HFF-Myc (cell line): ENCODE data around the gene NACA.
A peak's percentile ranks its signal among the peaks of the same experiment; 100 is the strongest.

Source experiments
- DNase-seq: peaks from one replicate; pipeline ENCODE4 v3.0.0-alpha.2; 2011; ENCODE audit warnings: low read depth; ENCODE audit errors: extremely low read depth
- H3K4me3 ChIP-seq: replicated peaks from 2 replicates; pipeline ENCODE4 v1.5.1; 2011; ENCODE audit warnings: low read depth, mild to moderate bottlenecking, control low read depth, low read length
- TF ChIP-seq, protein P1 (sequence below): IDR thresholded peaks from 2 replicates; pipeline ENCODE4 v1.5.1; 2012; ENCODE audit warnings: mild to moderate bottlenecking, low read depth, low read length, control low read depth; ENCODE audit errors: missing control alignments

Gene NACA

DNA sequence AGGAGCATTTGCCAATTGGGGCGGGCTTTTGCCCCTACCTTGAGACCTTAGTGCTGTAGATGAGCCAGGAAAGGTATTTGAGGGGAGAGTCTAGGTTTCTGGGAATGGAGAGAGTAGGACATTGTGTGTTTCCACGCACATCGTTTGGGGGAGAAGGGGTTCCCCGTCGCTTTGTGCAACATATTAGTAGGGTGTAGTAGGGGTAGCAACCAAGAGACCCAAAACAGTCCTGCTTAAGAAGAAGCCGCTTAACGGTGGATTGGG, 36.3 kb downstream of the NACA start:
- DNase-seq: no peak
- TF ChIP-seq, protein P1, sequence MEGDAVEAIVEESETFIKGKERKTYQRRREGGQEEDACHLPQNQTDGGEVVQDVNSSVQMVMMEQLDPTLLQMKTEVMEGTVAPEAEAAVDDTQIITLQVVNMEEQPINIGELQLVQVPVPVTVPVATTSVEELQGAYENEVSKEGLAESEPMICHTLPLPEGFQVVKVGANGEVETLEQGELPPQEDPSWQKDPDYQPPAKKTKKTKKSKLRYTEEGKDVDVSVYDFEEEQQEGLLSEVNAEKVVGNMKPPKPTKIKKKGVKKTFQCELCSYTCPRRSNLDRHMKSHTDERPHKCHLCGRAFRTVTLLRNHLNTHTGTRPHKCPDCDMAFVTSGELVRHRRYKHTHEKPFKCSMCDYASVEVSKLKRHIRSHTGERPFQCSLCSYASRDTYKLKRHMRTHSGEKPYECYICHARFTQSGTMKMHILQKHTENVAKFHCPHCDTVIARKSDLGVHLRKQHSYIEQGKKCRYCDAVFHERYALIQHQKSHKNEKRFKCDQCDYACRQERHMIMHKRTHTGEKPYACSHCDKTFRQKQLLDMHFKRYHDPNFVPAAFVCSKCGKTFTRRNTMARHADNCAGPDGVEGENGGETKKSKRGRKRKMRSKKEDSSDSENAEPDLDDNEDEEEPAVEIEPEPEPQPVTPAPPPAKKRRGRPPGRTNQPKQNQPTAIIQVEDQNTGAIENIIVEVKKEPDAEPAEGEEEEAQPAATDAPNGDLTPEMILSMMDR: no peak
- peak overlapping the region; percentile 97 for H3K4me3 ChIP-seq

DNA sequence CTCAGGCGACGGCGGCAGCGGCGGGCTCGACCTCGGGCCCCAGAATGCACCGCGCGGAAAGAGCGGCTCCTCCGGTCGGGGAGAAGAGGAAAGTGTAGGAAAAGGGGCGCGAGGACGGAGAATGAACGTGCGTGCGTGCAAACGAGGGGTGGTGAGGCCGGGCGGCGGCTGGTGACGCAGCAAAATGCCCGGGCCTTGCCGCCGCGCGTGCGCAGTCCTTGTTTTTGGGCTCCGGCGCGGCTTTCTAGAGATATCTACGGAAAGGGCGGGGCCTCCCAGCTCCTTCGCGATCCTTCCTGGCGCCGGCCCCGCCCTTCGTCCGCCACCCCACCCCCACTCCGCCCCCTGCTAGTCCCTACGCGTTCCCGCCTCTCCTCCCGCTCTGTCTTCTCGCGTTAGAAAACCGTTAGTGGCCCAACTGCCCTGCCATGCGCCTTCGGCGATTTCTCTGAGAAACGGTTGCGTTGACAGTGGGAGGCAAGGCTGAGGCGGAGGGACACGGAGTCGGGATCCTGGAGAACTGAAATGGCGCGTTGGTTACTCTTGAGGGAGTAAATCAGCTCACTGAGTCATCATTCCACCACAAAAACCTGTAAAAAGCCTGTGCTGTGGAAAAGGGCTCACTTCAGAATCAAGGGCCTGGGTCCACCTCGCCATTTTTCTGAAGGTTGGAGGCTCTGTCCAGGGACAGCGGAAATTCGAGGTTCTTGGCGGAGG, 36.8 kb downstream of the NACA start, which contains the start of gene PTGES3:
Gene PTGES3 (minus strand): TSS at position 156 of the 717 bp plus-strand sequence. CDS start 285 bp downstream, outside the sequence.
- peak within 1 kb of the TSS; percentile 97 for H3K4me3 ChIP-seq
- peak; percentile 90 for DNase-seq
- TF ChIP-seq, protein P1: no peak

DNA sequence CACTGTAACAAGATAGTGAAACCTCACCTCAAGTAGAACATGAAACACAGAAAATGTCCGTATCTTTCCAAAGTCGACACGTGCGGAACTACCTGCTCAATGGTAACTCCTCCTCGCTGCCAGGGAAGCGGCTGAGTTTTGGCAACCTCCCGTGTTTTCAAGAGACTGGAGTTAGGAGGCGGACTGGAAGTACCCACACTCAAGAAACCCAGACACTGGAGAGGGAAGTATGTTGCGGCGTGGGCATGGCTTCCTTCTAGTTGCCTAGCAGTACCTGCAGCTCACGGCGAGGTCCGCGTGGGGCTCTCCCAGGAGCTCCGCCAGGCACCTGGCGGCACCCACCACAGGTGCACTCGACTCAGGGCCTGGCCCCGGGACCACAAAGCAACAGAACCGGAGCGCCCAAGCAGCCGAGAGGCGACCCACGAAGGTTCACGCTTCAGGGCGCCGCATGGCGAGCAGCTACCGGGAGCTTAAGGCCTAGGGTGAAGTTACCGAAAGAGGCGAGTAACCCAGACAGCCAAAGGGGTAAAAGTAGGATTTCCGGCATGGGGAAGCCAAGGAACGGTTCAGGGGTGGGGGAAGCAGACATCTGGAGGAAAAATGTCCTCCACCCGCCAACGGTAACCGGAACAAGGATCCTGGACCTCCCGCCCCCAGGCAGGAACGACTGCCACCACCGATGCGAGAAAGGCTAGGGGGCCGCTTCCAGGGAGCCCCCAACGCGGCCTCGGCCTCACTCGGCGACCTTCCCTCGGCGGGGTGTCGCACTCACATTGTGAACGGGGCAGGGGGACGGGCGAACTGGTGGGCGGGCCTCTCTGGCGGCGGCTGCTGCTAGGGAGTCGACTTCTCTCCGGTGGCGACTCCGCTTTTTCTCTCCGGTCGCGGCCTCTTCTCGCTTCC, 37.6 kb downstream of the NACA start:
- TF ChIP-seq, protein P1: no peak
- peak overlapping the region; percentile 97 for H3K4me3 ChIP-seq
- no peak for DNase-seq

DNA sequence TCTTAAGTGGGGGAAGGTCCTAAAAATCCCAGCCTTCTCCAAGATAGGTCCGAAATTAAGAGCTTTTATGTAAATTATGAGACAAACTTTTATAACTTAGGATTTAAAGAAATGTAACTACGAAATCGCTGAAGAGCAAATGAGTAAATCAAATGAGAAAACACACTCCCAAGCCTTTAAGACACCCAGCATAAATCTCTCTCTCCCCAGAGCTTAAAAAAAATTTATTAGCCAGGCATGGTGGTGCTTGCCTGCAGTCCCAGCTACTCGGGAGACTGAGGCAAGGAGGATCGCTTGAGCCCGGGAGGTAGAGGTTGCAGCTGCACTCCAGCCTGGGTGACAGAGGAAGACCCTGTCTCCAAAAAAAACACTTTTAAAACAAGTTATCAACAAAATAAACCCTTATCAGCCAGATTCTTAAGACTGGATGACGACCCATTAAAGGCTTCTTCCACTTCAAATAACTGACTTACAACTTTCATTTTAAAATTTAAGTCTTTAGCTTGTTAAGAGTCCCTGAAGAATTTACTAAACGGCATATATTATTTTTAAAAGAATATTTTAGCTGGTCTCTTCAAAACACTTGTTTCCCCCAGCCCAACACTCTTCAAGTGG, 40.2 kb downstream of the NACA start:
- DNase-seq: no peak
- peak overlapping the region; percentile 97 for H3K4me3 ChIP-seq
- TF ChIP-seq, protein P1: no peak

DNA sequence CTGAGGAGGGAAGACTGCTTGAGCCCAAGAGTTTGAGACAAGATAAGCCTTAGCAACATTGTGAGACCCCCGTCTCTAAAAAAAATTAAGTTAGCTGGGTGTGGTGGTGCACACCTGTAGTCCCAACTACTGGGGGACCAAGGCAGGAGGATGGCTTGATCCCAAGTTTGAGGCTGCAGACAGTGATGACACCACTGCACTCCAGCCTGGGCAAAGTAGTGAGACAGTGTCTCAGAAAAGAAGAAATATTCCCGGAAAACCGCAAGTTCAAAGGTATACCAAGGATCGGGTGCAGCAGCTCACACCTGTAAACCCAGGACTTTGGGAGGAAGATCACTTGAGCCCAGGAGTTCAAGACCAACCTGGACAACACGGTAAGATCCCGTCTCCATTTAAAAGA, 42.8 kb downstream of the NACA start:
- TF ChIP-seq, protein P1: no peak
- no peak overlapping the region for H3K4me3 ChIP-seq
- no peak for DNase-seq

DNA sequence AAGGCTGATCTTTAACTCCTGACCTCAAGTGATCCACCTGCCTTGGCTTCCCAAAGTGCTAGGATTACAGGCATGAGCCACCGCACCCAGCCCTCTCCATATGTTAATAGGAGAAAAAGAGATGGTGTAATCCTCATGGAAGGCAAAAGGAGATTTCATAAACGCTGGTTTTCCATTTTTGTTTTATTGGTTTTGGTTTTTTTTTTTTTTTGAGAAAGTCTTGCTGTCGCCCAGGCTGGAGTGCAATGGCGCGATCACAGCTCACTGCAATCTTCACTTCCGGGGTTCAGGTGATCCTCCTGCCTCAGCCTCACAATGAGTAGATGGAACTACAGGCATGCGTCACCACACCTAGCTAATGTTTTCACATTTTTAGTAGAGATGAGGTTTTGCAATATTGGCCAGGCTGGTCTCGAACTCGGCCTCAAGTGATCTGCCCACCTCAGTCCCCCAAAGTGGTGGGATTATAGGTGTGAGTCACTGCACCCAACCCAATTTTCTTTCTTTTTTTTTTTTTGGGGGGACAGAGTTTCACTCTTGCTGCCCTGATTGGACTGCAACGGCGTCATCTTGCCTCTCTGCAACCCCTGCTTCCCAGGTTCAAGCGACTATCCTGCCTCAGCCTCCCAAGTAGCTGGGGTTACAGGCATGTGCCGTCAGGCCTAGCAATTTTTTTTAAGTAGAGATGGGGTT, 45.1 kb downstream of the NACA start:
- H3K4me3 ChIP-seq: no peak overlapping the region
- DNase-seq: no peak
- TF ChIP-seq, protein P1: no peak
